Measurements from ENCODE around the gene MAP1LC3B.
"Not testable (repeated sequence)": the region's sequence is repeated elsewhere in the genome, so short reads cannot be mapped to it uniquely, and the experiment has no call there.

- TF ChIP-seq POLR2A (IDR thresholded peaks at IDR 0.05) = not testable (repeated sequence)
- TF ChIP-seq, protein P1, sequence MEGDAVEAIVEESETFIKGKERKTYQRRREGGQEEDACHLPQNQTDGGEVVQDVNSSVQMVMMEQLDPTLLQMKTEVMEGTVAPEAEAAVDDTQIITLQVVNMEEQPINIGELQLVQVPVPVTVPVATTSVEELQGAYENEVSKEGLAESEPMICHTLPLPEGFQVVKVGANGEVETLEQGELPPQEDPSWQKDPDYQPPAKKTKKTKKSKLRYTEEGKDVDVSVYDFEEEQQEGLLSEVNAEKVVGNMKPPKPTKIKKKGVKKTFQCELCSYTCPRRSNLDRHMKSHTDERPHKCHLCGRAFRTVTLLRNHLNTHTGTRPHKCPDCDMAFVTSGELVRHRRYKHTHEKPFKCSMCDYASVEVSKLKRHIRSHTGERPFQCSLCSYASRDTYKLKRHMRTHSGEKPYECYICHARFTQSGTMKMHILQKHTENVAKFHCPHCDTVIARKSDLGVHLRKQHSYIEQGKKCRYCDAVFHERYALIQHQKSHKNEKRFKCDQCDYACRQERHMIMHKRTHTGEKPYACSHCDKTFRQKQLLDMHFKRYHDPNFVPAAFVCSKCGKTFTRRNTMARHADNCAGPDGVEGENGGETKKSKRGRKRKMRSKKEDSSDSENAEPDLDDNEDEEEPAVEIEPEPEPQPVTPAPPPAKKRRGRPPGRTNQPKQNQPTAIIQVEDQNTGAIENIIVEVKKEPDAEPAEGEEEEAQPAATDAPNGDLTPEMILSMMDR (IDR thresholded peaks at IDR 0.05) = not testable (repeated sequence)
These were observed 29.1 kb upstream of the MAP1LC3B start for GRCh38 chr16:87362828-87363559.

All from Peyer's patch (tissue), 4 donors.